T-helper 2 cell treated with Interferon-gamma antibody and Interleukin-4, amounts not matched to agents 5 μg/mL and 100 μg/mL, for 36 hours (primary cell): Measurements from ENCODE around the gene PRPF6.

ENCODE experiments used
- DNase-seq: peaks from one replicate; pipeline ENCODE4 v3.0.0; 2021; ENCODE audit warnings: low spot score
- H3K27ac Mint-ChIP-seq: one replicate; pipeline ENCODE4 v1.8.0; 2021; ENCODE audit warnings: mild to moderate bottlenecking, mixed read lengths
- H3K27me3 Mint-ChIP-seq: one replicate; pipeline ENCODE4 v1.8.0; 2021; ENCODE audit warnings: low read depth, mixed read lengths
- H3K36me3 Mint-ChIP-seq: one replicate; pipeline ENCODE4 v1.8.0; 2021; ENCODE audit warnings: low read depth, mixed read lengths
- H3K4me1 Mint-ChIP-seq: one replicate; pipeline ENCODE4 v1.8.0; 2021; ENCODE audit warnings: low read depth, mixed read lengths
- H3K4me3 Mint-ChIP-seq: one replicate; pipeline ENCODE4 v1.8.0; 2022; ENCODE audit warnings: mild to moderate bottlenecking, moderate library complexity, mixed read lengths
- H3K9me3 Mint-ChIP-seq: one replicate; pipeline ENCODE4 v1.8.0; 2021; ENCODE audit warnings: mixed read lengths

PRPF6 gene

DNA sequence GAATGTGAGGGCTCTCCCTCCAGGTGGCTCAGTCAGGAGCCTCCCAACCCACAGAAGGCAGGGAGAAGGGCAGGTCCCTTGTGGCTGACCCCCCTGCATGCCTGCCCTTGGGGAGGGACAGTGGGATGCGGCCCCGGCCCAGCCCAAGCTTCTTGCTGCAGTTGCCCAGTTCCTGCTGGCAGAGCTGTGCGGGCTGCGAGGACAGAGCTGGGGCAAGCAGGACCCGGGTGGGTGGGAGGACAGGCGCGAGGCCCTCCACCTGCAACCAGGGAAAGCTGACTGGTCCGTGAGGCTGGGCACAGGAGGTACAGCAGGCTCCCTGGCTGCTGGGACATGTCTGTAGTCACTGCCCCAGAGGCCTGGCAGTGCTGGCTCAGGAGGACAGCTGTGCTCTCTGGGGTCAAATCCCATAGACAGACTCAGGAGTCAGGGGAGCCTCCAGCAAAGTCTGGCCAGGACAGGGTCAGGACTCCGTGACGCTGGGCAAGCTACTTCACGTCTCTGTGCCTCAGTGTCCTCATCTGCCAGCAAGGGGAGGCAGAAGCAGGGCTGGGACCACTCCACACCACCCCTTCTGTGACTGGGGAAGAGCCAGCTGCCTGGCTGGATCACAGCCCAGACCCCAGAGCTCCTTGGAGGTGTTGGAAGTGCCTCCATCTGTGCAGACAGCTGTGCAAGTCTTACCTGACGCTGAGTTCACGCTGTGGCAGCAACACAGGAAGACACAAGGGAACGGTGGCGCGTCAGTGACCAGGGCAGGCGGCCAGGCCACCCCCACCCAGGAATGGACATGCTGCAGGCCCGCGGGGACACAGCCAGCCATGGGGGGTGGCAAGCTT lies 37.7 kb upstream of the PRPF6 start:
- Mint-ChIP-seq H3K9me3 (no peaks in the 10 kb centered on the region), H3K4me1 (peaks cover 18% of the 10 kb centered on the region), H3K36me3 (peaks cover 14% of the 10 kb centered on the region), H3K27me3 (no peaks in the 10 kb centered on the region), H3K4me3 (no peak overlapping the region), H3K27ac (peak overlapping the region; percentile 49)
- DNase-seq, result no peak

DNA sequence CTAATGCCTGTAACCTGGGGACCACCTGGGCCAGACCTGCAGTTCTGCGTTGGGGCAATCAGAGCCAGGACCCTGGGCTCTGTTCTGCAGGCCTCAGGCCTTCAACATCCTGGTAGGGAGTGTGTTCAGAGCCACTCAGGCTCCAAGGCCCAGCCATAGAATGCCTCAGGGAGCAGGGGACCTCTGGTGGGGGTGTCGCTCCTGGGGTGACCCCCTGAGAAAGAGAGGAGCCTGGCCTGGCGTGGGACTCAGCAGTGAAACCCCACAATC lies 37.2 kb upstream of the PRPF6 start:
- Mint-ChIP-seq H3K4me1 (peaks cover 22% of the 10 kb centered on the region), H3K9me3 (no peaks in the 10 kb centered on the region), H3K4me3 (no peak overlapping the region), H3K27me3 (no peaks in the 10 kb centered on the region), H3K27ac (no peak overlapping the region), H3K36me3 (peaks cover 16% of the 10 kb centered on the region)
- DNase-seq, result no peak

DNA sequence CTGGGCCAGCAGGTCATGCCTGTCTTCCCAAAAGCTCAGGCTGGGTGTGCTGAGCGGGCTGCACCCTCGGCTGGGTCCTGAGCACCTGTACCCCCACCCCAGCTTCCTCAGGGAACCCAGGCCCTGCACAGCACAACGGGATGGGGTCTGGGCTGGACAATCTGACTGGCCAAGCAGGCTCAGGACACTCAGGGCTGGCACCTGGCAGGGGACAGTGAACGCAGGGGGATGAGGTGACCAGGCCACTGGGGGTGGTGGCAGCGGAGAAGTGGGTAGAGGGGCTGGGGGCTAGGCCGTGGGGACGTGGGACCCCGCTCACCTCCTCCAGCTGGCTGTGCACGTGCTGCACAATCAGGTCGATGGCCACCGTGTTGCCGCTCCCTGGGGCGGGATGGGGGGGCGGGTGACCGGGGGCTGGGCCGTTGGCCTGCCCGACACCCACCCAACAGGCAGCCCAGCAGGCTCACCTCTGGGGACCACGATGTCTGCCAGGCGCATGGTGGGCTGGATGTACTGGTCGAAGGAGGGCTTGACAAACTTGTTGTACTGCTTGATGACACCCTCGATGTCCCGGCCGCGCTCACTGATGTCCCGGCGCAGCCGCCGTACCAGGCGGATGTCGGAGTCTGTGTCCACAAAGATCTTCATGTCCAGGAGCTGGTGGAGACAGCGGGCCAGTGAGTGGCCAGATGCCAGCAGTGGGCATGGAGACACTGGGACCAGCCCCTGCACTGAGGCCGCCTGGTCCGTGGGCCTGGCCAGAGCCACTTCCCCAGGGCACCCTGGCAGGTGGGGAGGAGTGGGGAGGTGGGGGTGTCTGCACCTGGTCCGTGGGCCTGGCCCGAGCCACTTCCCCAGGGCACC lies 36.6 kb upstream of the PRPF6 start:
- Mint-ChIP-seq H3K27me3 (no peaks in the 10 kb centered on the region), H3K4me1 (peaks cover 27% of the 10 kb centered on the region), H3K4me3 (no peak overlapping the region), H3K9me3 (no peaks in the 10 kb centered on the region), H3K36me3 (peaks cover 17% of the 10 kb centered on the region), H3K27ac (no peak overlapping the region)
- DNase-seq, result no peak

DNA sequence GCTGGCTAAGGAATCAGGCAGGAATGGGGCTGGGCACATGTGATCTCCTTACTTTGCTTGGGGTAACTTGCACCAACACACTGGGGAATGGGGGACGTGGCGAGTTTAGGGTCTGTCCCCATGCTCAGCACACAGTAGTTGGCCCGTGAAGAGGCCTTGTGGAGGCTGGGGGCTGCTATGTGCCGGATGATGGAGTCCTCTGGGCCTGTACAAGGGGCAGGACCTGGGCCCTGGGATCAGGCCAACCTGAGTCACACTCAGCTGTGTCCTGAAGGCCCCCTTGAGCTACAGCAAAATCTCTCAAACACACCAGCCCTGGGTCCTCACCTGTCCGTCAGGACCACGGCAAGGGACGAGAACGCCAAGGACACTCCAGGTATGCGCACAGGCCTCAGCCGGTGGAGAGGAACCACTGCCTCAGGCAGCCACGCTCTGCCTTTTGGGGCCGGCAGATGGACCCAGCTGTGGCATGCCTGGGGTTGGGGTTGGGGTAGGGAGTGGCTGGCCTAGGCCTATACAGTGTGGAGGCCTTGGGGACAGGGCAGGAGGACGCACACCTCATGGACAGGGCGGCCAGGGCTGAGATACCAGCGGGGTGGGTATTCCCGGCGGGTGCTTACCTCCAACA lies 35.8 kb upstream of the PRPF6 start:
- no peaks in the 10 kb centered on the region for H3K9me3 Mint-ChIP-seq
- peaks cover 17% of the 10 kb centered on the region for H3K36me3 Mint-ChIP-seq
- no peak for DNase-seq
- no peak overlapping the region for H3K4me3 Mint-ChIP-seq
- H3K4me1 Mint-ChIP-seq, result peaks cover 27% of the 10 kb centered on the region
- H3K27ac Mint-ChIP-seq, result no peak overlapping the region
- no peaks in the 10 kb centered on the region for H3K27me3 Mint-ChIP-seq

DNA sequence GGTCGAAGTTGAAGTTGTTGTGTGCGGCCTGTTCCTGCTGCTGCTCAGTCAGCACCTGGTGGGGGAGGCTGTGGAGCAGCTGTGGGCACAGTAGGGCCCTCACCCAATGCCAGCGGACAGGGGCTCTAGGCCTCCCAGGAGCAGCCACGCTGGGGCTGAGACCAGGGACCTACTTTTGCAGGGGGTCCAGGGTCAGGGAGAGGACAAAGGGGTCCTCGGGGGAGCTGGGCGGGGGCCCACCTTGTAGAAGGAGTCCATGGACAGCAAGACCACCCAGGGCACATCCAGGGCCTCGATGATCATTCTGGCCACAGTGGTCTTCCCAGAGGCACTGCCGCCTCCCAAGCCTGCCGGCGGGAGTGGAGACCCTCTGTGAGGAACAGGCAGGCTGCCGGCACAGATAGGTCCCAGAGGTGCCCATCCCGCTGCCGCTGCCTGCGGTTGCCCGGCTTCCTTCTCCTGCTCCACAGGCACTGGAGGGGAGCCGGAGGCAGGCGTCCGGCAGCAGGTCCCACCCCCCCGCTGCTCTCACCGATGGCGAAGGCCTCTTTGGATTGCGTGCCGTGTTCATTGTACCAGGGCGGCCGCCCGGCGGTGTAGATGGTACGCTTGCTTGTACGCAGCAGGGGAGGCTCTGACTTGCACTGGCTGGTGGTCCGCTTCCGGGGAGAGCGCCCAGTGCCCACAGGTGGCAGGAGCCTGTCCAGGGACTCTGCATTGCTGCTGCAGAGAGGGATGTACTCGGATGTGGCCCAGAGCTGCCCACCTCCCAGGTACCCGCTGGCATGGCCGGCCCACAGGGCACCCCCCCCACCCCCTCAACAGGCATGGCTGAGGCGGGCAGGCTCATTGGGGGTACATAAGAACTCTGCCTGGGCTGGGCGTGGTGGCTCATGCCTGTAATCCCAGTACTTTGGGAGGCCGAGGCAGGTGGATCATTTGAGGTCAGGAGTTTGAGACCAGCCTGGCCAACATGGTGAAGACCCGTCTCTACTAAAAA lies 34.7 kb upstream of the PRPF6 start:
- H3K27ac Mint-ChIP-seq, result peak overlapping the region; percentile 85
- no peak overlapping the region for H3K4me3 Mint-ChIP-seq
- peaks cover 17% of the 10 kb centered on the region for H3K36me3 Mint-ChIP-seq
- H3K27me3 Mint-ChIP-seq, result no peaks in the 10 kb centered on the region
- H3K4me1 Mint-ChIP-seq, result peaks cover 26% of the 10 kb centered on the region
- H3K9me3 Mint-ChIP-seq, result no peaks in the 10 kb centered on the region
- DNase-seq, result no peak

DNA sequence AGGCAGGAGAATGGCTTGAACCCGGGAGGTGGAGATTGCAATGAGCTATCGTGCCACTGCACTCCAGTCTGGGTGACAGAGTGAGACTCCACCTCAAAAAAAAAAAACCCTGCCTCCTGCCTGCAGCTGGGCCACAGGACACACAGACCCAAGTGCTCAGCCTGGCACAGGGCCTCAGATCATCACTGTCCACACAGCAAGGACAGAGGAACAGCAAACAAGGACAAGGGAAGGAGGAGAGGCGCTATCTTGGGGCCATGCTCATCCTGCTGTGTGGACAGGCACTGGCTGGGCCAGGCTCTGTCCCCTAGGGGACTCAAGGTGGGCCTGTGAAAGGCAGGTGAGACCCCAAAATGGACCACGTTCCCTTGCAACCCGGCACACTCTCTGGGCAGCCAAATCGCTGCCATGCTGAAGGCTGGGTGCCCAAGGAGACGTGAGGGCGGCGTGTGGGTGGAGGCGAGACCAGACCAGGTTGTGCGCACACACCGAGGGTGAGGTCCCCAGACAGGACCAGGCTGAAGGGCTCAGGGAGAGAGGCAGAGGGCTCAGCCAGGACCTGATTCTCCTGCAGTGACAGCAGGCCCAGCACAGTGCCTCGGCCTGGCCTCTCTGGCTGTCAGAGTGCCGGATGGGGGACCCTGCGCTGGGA lies 33.8 kb upstream of the PRPF6 start:
- Mint-ChIP-seq H3K27me3 (no peaks in the 10 kb centered on the region), H3K27ac (peak overlapping the region; percentile 85), H3K36me3 (peaks cover 14% of the 10 kb centered on the region), H3K9me3 (no peaks in the 10 kb centered on the region), H3K4me1 (peaks cover 23% of the 10 kb centered on the region), H3K4me3 (peak overlapping the region; percentile 33)
- no peak for DNase-seq

DNA sequence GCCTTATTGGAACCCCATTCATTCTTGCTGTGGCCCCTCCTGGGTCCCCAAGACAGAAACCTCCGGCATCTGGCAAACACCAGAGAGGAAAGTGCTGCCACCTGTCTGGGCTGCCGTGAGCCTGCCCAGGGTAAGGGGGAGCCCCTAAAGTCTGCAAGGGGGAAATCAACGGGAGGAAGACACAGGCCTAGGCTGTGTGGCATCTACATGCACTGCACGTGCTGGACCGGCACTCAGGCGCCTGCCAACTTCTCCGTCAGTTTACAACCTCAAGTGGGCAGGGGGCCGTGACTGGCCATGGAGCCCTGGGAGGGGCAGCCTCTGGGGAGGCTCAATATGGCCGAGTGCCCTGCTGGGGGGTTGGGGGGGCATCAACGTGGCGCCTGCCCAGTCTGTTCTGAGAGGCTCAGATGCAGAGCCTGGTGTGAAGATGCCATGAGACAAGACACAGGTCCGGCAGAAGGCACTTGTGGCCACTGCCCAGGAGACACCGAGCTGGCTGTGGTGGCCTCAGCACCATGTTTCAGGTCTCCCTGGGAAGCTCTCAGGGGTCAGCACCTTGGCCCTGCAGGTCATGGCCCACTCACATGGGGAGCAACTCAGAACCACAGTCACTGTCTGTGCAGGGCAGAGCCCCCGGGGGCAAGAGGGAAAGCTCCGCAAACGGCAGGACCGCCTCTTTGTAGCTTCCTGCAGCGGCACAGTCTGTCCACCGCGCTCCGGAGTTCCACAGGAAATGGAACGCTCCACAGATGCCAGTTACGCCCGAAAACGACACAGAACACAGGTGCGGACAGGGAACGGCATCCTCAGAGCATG lies 33.1 kb upstream of the PRPF6 start:
- Mint-ChIP-seq H3K4me1 (peaks cover 19% of the 10 kb centered on the region), H3K36me3 (peaks cover 14% of the 10 kb centered on the region)

DNA sequence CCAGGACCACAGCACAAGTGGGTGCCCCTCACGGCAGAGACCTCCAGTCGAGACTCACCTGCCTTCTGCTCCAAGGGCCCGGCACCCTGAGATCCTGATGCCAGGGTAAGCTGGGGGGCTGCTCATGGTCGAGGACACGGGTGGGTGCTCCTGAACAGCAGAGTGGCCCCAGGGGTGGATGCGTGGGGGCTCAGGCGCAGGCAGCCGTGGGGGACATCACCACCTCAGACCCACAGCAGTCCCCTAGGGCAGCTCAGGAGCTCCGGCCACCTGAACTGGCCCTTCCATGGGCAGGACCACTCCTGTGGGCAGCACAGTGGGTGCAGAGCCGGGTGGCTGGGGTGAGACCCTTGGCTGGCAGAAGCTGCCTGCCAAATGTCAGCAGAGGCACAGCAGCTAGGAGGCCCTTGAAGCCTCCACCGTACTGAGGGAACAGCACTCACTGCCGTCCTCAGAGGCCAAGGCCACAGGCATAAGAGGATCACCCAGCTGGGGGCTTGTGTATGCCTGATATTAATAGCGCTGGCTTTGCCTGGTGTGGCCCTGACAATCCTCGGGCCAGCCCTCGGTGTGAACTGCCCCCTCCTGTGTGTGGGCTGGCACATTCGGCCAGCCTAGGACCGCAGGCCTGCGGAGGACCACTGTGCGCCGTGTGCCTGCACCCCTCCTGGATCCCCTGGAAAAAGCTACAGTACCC lies 30.1 kb upstream of the PRPF6 start:
- Mint-ChIP-seq H3K27me3 (no peaks in the 10 kb centered on the region), H3K4me3 (no peak overlapping the region), H3K27ac (no peak overlapping the region), H3K9me3 (no peaks in the 10 kb centered on the region), H3K36me3 (peaks cover 10% of the 10 kb centered on the region), H3K4me1 (peaks cover 34% of the 10 kb centered on the region)
- DNase-seq, result no peak

More for the DNA sequence above, 33.1 kb upstream of the PRPF6 start:
- Mint-ChIP-seq H3K27ac (peak overlapping the region; percentile 92), H3K27me3 (no peaks in the 10 kb centered on the region), H3K9me3 (no peaks in the 10 kb centered on the region), H3K4me3 (peak overlapping the region; percentile 84)
- DNase-seq, result no peak

DNA sequence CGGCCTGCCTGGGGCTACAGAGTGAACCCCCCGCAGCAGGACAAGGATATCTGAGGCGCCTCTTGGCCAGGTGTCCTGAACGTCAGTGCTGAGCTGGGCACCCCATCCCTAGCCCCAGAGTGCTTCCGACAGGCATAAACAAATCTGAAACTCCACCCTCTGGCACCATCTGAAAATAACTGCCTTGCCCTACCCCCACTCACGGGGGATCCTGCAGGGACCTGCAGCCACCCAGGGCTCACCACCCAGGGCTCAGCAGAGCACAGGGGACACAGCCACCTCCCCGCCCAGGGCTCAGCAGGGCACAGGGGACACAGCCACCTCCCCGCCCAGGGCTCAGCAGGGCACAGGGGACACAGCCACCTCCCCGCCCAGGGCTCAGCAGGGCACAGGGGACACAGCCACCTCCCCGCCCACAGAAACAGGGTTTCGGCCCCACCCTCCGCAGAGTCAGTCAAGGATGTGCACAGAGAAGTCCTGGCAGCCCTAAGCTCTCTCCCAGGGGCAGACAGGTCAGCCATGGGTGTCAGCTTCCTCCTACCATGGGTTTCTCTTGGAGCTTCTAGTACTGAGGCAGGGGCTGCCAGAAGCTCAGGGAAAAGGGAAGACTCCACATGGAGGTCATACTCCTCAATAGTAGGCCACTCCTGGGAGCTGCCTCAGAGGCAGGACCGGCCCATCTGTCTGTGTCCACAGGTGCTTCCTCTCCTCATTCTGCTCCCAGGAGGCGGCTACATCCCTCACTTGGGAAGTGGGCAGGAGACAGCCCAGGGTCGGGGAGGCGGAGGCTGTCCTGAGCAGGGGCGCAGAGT lies 29.3 kb upstream of the PRPF6 start:
- H3K27me3 Mint-ChIP-seq, result no peaks in the 10 kb centered on the region
- no peak overlapping the region for H3K4me3 Mint-ChIP-seq
- H3K9me3 Mint-ChIP-seq, result no peaks in the 10 kb centered on the region
- no peak for DNase-seq
- peaks cover 34% of the 10 kb centered on the region for H3K4me1 Mint-ChIP-seq
- no peak overlapping the region for H3K27ac Mint-ChIP-seq
- H3K36me3 Mint-ChIP-seq, result peaks cover 10% of the 10 kb centered on the region

DNA sequence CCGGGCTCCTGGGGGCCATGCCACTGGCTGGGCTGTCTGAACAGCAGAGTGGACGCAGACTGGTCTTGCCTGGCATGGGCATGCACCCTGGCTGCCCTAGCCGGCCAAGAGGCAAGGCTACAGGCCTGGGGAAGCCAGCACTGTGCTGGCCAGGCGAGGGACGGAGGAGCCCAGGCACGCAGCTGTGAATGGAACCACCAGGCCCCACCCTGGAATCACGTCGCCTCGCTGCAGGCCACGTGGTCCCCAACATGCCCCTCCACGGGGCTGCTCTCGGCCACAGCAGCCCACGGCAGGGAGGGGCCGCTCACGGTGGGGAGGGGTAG lies 28.8 kb upstream of the PRPF6 start:
- Mint-ChIP-seq H3K4me3 (no peak overlapping the region), H3K36me3 (peaks cover 10% of the 10 kb centered on the region), H3K9me3 (no peaks in the 10 kb centered on the region), H3K27me3 (no peaks in the 10 kb centered on the region), H3K4me1 (peaks cover 34% of the 10 kb centered on the region), H3K27ac (no peak overlapping the region)
- no peak for DNase-seq

DNA sequence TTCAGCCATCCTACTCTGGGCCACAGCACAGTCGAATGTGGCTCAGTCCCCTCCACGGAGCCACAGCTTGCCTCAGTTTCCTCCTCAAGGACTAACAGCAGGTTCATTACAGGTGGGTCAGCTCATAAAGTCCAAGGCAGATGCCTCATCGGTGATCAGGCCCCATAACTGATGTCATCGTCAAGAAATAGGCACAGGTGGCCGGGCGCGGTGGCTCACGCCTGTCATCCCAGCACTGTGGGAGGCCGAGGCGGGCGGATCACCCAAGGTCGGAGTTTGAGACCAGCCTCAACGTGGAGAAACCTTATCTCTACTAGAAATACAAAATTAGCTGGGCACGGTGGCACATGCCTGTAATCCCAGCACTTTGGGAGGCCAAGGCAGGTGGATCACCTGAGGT lies 28.2 kb upstream of the PRPF6 start:
- Mint-ChIP-seq H3K27ac (no peak overlapping the region), H3K27me3 (no peaks in the 10 kb centered on the region), H3K36me3 (peaks cover 10% of the 10 kb centered on the region), H3K9me3 (no peaks in the 10 kb centered on the region), H3K4me3 (no peak overlapping the region), H3K4me1 (peaks cover 34% of the 10 kb centered on the region)
- DNase-seq, result no peak
